ENCODE measurements around the gene C1orf232. TPM values are rescaled to one million over a fixed set of nuclear protein-coding genes. Genes with fewer than 3 reads are reported as not detected.

Gene C1orf232
- total RNA-seq, 1 donor = not detected

DNA sequence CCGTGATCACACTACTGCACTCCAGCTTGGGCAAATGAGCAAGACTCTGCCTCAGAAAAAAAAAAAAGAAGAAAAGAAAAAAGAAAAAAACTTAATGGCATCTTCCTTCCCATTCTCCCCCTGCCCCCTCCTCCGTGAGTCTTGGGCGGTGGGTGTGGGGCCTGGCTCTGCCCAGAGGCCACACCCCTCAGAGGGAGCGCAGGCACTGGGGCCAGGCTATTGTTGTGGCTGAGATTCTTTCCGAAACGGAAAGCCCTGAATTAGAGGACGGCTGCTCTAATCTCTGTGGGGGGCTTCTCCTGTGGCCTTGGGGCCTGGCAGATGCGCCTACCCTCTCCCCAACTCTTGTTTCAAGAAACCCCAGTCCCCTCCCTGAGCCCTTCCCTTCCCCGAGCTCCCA is 14.0 kb downstream of the C1orf232 start:
- Histone ChIP-seq H3K4me3 (ENCODE audit: low read length) (no peak overlapping the region), H3K9me3 (ENCODE audit: low read depth, low read length) (no peaks in the 10 kb centered on the region), H3K27me3 (ENCODE audit: insufficient read depth, low read length) (peaks cover 19% of the 10 kb centered on the region), H3K4me1 (ENCODE audit: insufficient read depth, low read length) (peaks cover 4% of the 10 kb centered on the region)

GRCh38 chr1:26153966-26154532 is 14.7 kb downstream of the C1orf232 start:
- no peak overlapping the region for H3K4me3 ChIP-seq (ENCODE audit: low read length)
- H3K27me3 ChIP-seq (ENCODE audit: insufficient read depth, low read length) = peaks cover 19% of the 10 kb centered on the region
- peaks cover 4% of the 10 kb centered on the region for H3K4me1 ChIP-seq (ENCODE audit: insufficient read depth, low read length)
- no peaks in the 10 kb centered on the region for H3K9me3 ChIP-seq (ENCODE audit: low read depth, low read length)

- Histone ChIP-seq H3K27me3 (ENCODE audit: insufficient read depth, low read length) (no peaks in the 10 kb centered on the region), H3K9me3 (ENCODE audit: low read depth, low read length) (no peaks in the 10 kb centered on the region), H3K4me3 (ENCODE audit: low read length) (no peak overlapping the region), H3K4me1 (ENCODE audit: insufficient read depth, low read length) (peaks cover 9% of the 10 kb centered on the region)
Observed at GRCh38 chr1:26148887-26149286, 19.9 kb downstream of the C1orf232 start.

GRCh38 chr1:26145960-26146294 is 22.8 kb downstream of the C1orf232 start:
- H3K27me3 ChIP-seq (ENCODE audit: insufficient read depth, low read length) = no peaks in the 10 kb centered on the region
- no peak overlapping the region for H3K4me3 ChIP-seq (ENCODE audit: low read length)
- H3K9me3 ChIP-seq (ENCODE audit: low read depth, low read length) = no peaks in the 10 kb centered on the region
- H3K4me1 ChIP-seq (ENCODE audit: insufficient read depth, low read length) = peaks cover 13% of the 10 kb centered on the region

GRCh38 chr1:26145041-26145959 is 23.5 kb downstream of the C1orf232 start:
- Histone ChIP-seq H3K27me3 (ENCODE audit: insufficient read depth, low read length) (no peaks in the 10 kb centered on the region), H3K4me1 (ENCODE audit: insufficient read depth, low read length) (peaks cover 13% of the 10 kb centered on the region), H3K4me3 (ENCODE audit: low read length) (no peak overlapping the region), H3K9me3 (ENCODE audit: low read depth, low read length) (no peaks in the 10 kb centered on the region)

DNA sequence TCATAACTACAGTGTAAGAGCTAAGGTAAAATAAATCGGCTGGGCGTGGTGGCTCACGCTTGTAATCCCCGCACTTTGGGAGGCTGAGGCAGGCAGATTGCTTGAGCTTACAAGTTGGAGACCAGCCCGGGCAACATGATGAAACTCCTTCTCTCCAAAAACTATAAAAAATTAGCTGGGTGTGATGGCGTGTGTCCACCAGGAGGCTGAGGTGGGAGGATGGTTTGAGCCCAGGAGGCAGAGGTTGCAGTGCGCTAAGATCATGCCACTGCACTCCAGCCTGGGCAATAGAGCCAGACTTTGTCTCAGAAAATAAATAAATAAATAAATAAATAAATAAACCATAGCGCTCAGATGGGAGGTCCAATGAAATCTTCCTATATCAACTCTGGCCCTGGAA is 26.6 kb downstream of the C1orf232 start:
- no peaks in the 10 kb centered on the region for H3K27me3 ChIP-seq (ENCODE audit: insufficient read depth, low read length)
- H3K4me3 ChIP-seq (ENCODE audit: low read length) = peak overlapping the region; percentile 15
- H3K4me1 ChIP-seq (ENCODE audit: insufficient read depth, low read length) = peaks cover 13% of the 10 kb centered on the region
- H3K9me3 ChIP-seq (ENCODE audit: low read depth, low read length) = no peaks in the 10 kb centered on the region

GRCh38 chr1:26138974-26139558 is 29.7 kb downstream of the C1orf232 start:
- Histone ChIP-seq H3K4me3 (ENCODE audit: low read length) (no peak overlapping the region), H3K27me3 (ENCODE audit: insufficient read depth, low read length) (no peaks in the 10 kb centered on the region), H3K9me3 (ENCODE audit: low read depth, low read length) (no peaks in the 10 kb centered on the region), H3K4me1 (ENCODE audit: insufficient read depth, low read length) (peaks cover 8% of the 10 kb centered on the region)

- Histone ChIP-seq H3K4me3 (ENCODE audit: low read length) (no peak overlapping the region), H3K4me1 (ENCODE audit: insufficient read depth, low read length) (no peaks in the 10 kb centered on the region), H3K9me3 (ENCODE audit: low read depth, low read length) (no peaks in the 10 kb centered on the region), H3K27me3 (ENCODE audit: insufficient read depth, low read length) (no peaks in the 10 kb centered on the region)
Observed at GRCh38 chr1:26134466-26134865, 34.3 kb downstream of the C1orf232 start.

DNA sequence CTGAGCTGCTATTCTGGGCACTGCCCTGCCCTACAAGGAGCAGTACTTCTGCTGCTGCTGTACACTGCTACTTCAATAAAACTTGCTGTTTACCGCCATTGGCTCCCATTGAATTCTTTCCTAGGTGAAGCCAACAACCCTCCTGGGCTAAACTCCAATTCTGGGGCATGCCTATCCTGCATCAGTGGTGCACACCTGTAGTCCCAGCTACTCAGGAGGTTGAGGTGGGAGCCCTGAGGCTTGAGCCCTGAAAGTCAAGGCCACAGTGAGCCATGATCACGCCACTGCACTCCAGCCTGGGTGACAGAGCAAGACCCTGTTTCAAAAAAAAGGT is 36.0 kb downstream of the C1orf232 start:
- H3K27me3 ChIP-seq (ENCODE audit: insufficient read depth, low read length) = no peaks in the 10 kb centered on the region
- H3K4me3 ChIP-seq (ENCODE audit: low read length) = no peak overlapping the region
- H3K4me1 ChIP-seq (ENCODE audit: insufficient read depth, low read length) = peaks cover 8% of the 10 kb centered on the region
- H3K9me3 ChIP-seq (ENCODE audit: low read depth, low read length) = no peaks in the 10 kb centered on the region

DNA sequence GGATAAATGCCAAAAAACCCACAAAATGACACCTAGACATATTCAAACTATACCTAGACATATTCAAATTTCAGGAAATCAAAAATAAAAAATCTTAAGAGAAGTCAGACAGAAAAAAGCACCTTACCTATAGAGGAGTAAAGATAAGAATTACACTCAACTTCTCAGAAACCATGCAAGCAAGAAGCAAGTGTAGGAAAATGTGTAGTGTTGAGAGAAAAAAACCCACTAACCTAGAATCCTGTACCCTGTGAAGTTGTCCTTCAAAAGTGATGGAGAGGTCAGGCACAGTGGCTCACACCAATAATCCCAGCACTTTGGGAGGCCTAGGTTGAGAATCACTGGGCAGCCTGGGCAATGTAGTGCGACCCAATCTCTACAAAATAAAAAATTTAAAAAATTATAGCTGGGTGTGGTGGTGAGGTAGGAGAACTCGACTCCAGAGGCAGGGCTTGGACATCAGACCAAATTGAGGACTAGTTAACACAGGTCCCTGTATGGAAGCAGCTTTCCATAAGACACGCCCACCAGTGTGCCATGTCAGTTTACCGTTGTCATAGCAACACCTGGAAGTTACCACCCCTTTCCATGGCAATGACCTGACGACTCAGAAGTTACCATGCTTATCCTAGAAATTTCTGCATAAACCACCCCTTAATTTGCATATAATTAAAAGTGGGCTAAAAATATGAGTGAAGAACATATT is 36.5 kb downstream of the C1orf232 start:
- Histone ChIP-seq H3K4me1 (ENCODE audit: insufficient read depth, low read length) (peaks cover 14% of the 10 kb centered on the region), H3K9me3 (ENCODE audit: low read depth, low read length) (no peaks in the 10 kb centered on the region), H3K27me3 (ENCODE audit: insufficient read depth, low read length) (no peaks in the 10 kb centered on the region)

GRCh38 chr1:26130695-26131094 is 38.1 kb downstream of the C1orf232 start:
- Histone ChIP-seq H3K27me3 (ENCODE audit: insufficient read depth, low read length) (no peaks in the 10 kb centered on the region), H3K4me1 (ENCODE audit: insufficient read depth, low read length) (peaks cover 28% of the 10 kb centered on the region), H3K4me3 (ENCODE audit: low read length) (no peak overlapping the region), H3K9me3 (ENCODE audit: low read depth, low read length) (no peaks in the 10 kb centered on the region)

More for the DNA sequence above, 36.5 kb downstream of the C1orf232 start:
- H3K4me3 ChIP-seq (ENCODE audit: low read length) = no peak overlapping the region

- Histone ChIP-seq H3K9me3 (ENCODE audit: low read depth, low read length) (no peaks in the 10 kb centered on the region), H3K27me3 (ENCODE audit: insufficient read depth, low read length) (no peaks in the 10 kb centered on the region), H3K4me1 (ENCODE audit: insufficient read depth, low read length) (peaks cover 33% of the 10 kb centered on the region), H3K4me3 (ENCODE audit: low read length) (no peak overlapping the region)
Observed at GRCh38 chr1:26129778-26130177, 39.0 kb downstream of the C1orf232 start.

DNA sequence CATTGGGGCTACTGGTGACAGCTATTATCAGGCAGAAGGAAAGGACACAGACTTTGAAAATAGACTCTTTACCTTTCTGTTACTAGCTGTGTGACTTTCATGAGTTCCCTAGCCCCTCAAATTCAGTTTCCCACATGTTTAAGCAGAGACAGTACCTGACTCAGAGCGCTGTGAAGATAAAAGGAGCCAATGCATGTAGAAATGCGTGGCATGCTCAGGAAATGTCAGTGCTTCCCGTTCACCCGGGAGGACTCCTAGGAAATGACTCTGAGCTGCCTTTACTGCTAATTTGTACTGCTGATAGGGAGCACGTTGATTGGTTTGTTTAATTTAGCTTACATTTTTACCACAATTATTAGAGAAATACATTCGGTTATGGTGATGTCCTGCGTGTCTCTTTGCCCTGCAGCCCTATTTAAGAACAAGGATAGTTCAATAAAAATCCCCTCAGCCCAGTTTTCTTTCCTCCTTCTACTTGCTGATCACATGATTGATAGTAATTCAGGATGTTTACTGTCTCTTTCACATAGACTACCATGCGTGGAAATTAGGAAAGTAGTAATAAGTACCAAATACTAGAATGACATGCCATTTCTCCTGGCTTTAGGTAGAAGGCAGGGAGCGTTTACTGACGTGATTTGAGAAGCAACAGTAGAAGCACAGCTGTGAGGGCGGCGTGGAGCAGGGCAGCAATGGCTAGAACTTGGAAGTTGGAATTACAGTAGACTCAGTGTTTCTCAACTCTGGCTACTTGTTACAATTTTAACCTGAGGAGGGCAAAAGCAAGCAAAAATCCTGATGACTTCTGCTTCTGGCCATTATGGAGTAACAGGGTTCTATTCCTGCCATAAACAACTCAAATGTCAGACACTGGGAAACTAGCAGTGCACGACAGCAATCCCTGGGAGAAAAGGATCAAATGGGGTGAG is 41.3 kb downstream of the C1orf232 start:
- Histone ChIP-seq H3K27me3 (ENCODE audit: insufficient read depth, low read length) (no peaks in the 10 kb centered on the region), H3K9me3 (ENCODE audit: low read depth, low read length) (no peaks in the 10 kb centered on the region), H3K4me1 (ENCODE audit: insufficient read depth, low read length) (peaks cover 45% of the 10 kb centered on the region), H3K4me3 (ENCODE audit: low read length) (no peak overlapping the region)

GRCh38 chr1:26126321-26127084 is 42.3 kb downstream of the C1orf232 start:
- Histone ChIP-seq H3K4me3 (ENCODE audit: low read length) (no peak overlapping the region), H3K9me3 (ENCODE audit: low read depth, low read length) (no peaks in the 10 kb centered on the region), H3K27me3 (ENCODE audit: insufficient read depth, low read length) (no peaks in the 10 kb centered on the region), H3K4me1 (ENCODE audit: insufficient read depth, low read length) (peaks cover 54% of the 10 kb centered on the region)
